HG03432 (cell line): Measurements from ENCODE around the gene PPARG.

ENCODE experiments used
- ATAC-seq: cut with Tn5 transposase; IDR thresholded peaks from one replicate; pipeline ENCODE4 v1.9.1; 2021; ENCODE audit warnings: mild to moderate bottlenecking, moderate library complexity; ENCODE audit not compliant: unreplicated experiment

PPARG gene

GRCh38 chr3:12405432-12406272 lies 116.8 kb downstream of the PPARG start:
- ATAC-seq, result no peak

GRCh38 chr3:12408984-12409683 lies 120.3 kb downstream of the PPARG start:
- ATAC-seq, result no peak

GRCh38 chr3:12409684-12410596 lies 121.1 kb downstream of the PPARG start:
- ATAC-seq, result no peak

- no peak for ATAC-seq
Observed at GRCh38 chr3:12413721-12414255, 124.9 kb downstream of the PPARG start.

- no peak for ATAC-seq
Observed at GRCh38 chr3:12415014-12415680, 126.3 kb downstream of the PPARG start.

GRCh38 chr3:12416731-12417130 lies 127.9 kb downstream of the PPARG start:
- ATAC-seq, result no peak

- ATAC-seq, result no peak
Observed at GRCh38 chr3:12420393-12420792, 131.5 kb downstream of the PPARG start.

- no peak for ATAC-seq
Observed at GRCh38 chr3:12421132-12421531, 132.3 kb downstream of the PPARG start.

GRCh38 chr3:12423131-12423530 lies 134.3 kb downstream of the PPARG start:
- no peak for ATAC-seq

GRCh38 chr3:12423918-12424630 lies 135.2 kb downstream of the PPARG start:
- ATAC-seq, result peak; percentile 49

- no peak for ATAC-seq
Observed at GRCh38 chr3:12424635-12425319, 135.9 kb downstream of the PPARG start.

GRCh38 chr3:12425850-12426579 lies 137.1 kb downstream of the PPARG start:
- no peak for ATAC-seq

GRCh38 chr3:12427551-12427950 lies 138.7 kb downstream of the PPARG start:
- no peak for ATAC-seq

- ATAC-seq, result no peak
Observed at GRCh38 chr3:12428126-12428525, 139.3 kb downstream of the PPARG start.

- no peak for ATAC-seq
Observed at GRCh38 chr3:12430086-12430485, 141.2 kb downstream of the PPARG start.

- no peak for ATAC-seq
Observed at GRCh38 chr3:12433823-12434222, 145.0 kb downstream of the PPARG start.

- ATAC-seq, result no peak
Observed at GRCh38 chr3:12436514-12437220, 147.8 kb downstream of the PPARG start.

GRCh38 chr3:12437221-12437605 lies 148.3 kb downstream of the PPARG start:
- no peak for ATAC-seq
